SK-N-SH (cell line): Measurements from ENCODE around the gene SEC24D. TPM values are rescaled to one million over a fixed set of nuclear protein-coding genes. Genes with fewer than 3 reads are reported as not detected.

Experiments used
- CTCF ChIA-PET: fragments of 300-600, 350-600 bp; formaldehyde crosslinking; extraction: SDS; loops from one replicate; lab custom pipeline; 2021; lab: Yijun Ruan, JAX
- POLR2A ChIA-PET: fragments of 350-600 bp; sonication (Branson Sonifier 250); formaldehyde crosslinking; extraction: SDS; loops from one replicate; lab custom pipeline; 2020; ENCODE audit warnings: antibody characterized with exemption, inconsistent platforms; lab: Yijun Ruan, JAX
- DNase-seq: peaks from one replicate; pipeline ENCODE4 v3.0.0; 2012
- H2AFZ ChIP-seq: fragments of 200-600 bp; sonication (generic); 2 replicates; pipeline ENCODE4 v1.8.1; 2016; ENCODE audit warnings: antibody characterized with exemption, mild to moderate bottlenecking, low read depth
- H3F3A ChIP-seq: fragments of 200-600 bp; sonication (generic); replicated peaks from 2 replicates; pipeline ENCODE3; 2016; ENCODE audit warnings: antibody characterized with exemption, mild to moderate bottlenecking; ENCODE audit not compliant: insufficient read depth
- H3K27ac ChIP-seq, 2 experiments: fragments of 200-500 bp in 1 of 2; fragments of 200-600 bp in 1 of 2; sonication (Bioruptor generic) in 1 of 2; sonication (generic), shearing (Covaris generic) in 1 of 2; 2 replicates each; pipeline versions ENCODE4 v1.5.1 to v1.6.1; 2014 to 2016; ENCODE audit warnings: low read depth in 2 of 2, inconsistent platforms in 1 of 2, low read length in 1 of 2, mild to moderate bottlenecking in 1 of 2, mixed read lengths in 1 of 2
- H3K27me3 ChIP-seq: fragments of 200-600 bp; sonication (generic), shearing (Covaris generic); 2 replicates; pipeline ENCODE4 v1.6.1; 2016; ENCODE audit warnings: mixed run types; ENCODE audit not compliant: insufficient read depth
- H3K36me3 ChIP-seq, 2 experiments: fragments of 200-500 bp in 1 of 2; fragments of 200-600 bp in 1 of 2; sonication (Bioruptor generic) in 1 of 2; sonication (generic) in 1 of 2; replicated peaks in 1 of 2; 2 replicates each; pipeline versions ENCODE3 to v1.5.1; 2014 to 2016; ENCODE audit warnings: low read length in 1 of 2, mild to moderate bottlenecking in 1 of 2; ENCODE audit not compliant: insufficient read depth in 2 of 2, control insufficient read depth in 1 of 2
- H3K4me1 ChIP-seq, 2 experiments: fragments of 200-500 bp in 1 of 2; fragments of 200-600 bp in 1 of 2; sonication (Bioruptor generic) in 1 of 2; sonication (generic), shearing (Covaris generic) in 1 of 2; 2 replicates each; pipeline versions ENCODE4 v1.5.1 to v1.6.1; 2014 to 2016; ENCODE audit warnings: low read depth in 1 of 2, low read length in 1 of 2, mixed run types in 1 of 2; ENCODE audit not compliant: insufficient read depth in 2 of 2, control insufficient read depth in 1 of 2
- H3K4me2 ChIP-seq: fragments of 200-600 bp; sonication (generic), shearing (Covaris generic); 2 replicates; pipeline ENCODE4 v1.6.1; 2017; ENCODE audit warnings: mixed run types
- H3K4me3 ChIP-seq, 2 experiments: fragments of 200-500 bp in 1 of 2; fragments of 200-600 bp in 1 of 2; sonication (Bioruptor generic) in 1 of 2; sonication (generic), shearing (Covaris generic) in 1 of 2; 2 replicates each; pipeline versions ENCODE4 v1.5.1 to v1.8.1; 2014 to 2016; ENCODE audit warnings: low read depth in 2 of 2, inconsistent platforms in 1 of 2, low read length in 1 of 2, mild to moderate bottlenecking in 1 of 2, mixed read lengths in 1 of 2, moderate library complexity in 1 of 2
- H3K79me2 ChIP-seq: fragments of 200-600 bp; sonication (generic); 2 replicates; pipeline ENCODE4 v1.8.1; 2017; ENCODE audit warnings: mild to moderate bottlenecking; ENCODE audit not compliant: insufficient read depth
- H3K9ac ChIP-seq: fragments of 200-600 bp; sonication (generic); 2 replicates; pipeline ENCODE4 v1.6.1; 2017; ENCODE audit warnings: mixed run types
- H3K9me2 ChIP-seq: fragments of 200-600 bp; sonication (generic); 2 replicates; pipeline ENCODE4 v1.6.1; 2017; ENCODE audit warnings: mixed run types
- H3K9me3 ChIP-seq: fragments of 200-600 bp; sonication (generic); 2 replicates; pipeline ENCODE4 v1.6.1; 2017; ENCODE audit warnings: mixed run types, mild to moderate bottlenecking, moderate library complexity
- H4K20me1 ChIP-seq: fragments of 200-600 bp; sonication (generic); 2 replicates; pipeline ENCODE4 v1.6.1; 2017; ENCODE audit warnings: mild to moderate bottlenecking, mixed run types; ENCODE audit not compliant: insufficient read depth
- FOXM1 ChIP-seq: IDR thresholded peaks from 2 replicates; pipeline ENCODE4 v1.4.0; 2012; ENCODE audit warnings: low read depth, mild to moderate bottlenecking
- MEF2A ChIP-seq: IDR thresholded peaks from 2 replicates; pipeline ENCODE4 v1.4.0; 2012; ENCODE audit warnings: low read depth, borderline replicate concordance
- RXRA ChIP-seq: IDR thresholded peaks from 2 replicates; pipeline ENCODE4 v1.4.0; 2012; ENCODE audit warnings: low read depth, mild to moderate bottlenecking, borderline replicate concordance
- SIN3A ChIP-seq: IDR thresholded peaks from 2 replicates; pipeline ENCODE4 v1.6.1; 2012; ENCODE audit warnings: low read depth, mild to moderate bottlenecking, low read length, moderate library complexity, borderline replicate concordance
- SMC3 ChIP-seq: IDR thresholded peaks from 2 replicates; pipeline ENCODE4 v1.6.1; 2012; ENCODE audit warnings: low read depth, low read length, improper control_type of control experiment
- WGBS: methylation state at CpG from one replicate; pipeline ENCODE4 v1.1.6; 2017; ENCODE audit warnings: low lambda C conversion rate; 5-methylcytosine and 5-hydroxymethylcytosine counted together
- polyA plus RNA-seq, 3 experiments: library from polyadenylated mRNA; depleted of rRNA; stranded (reverse); fragments of >200 nt; gene quantifications; 2 replicates each; pipeline ENCODE4 v1.2.3, GENCODE V29; 2012
- TF ChIP-seq, protein P1 (sequence below): fragments of 200-600 bp; sonication (generic); IDR thresholded peaks from 2 replicates; pipeline ENCODE4 v1.6.1; 2017; ENCODE audit warnings: antibody characterized with exemption, mild to moderate bottlenecking, moderate library complexity
- TF ChIP-seq, protein P2 (sequence below): fragments of 150-350 bp; IDR thresholded peaks from 2 replicates; pipeline ENCODE4 v1.6.1; 2017; ENCODE audit warnings: antibody characterized with exemption, low read length, low read depth, borderline replicate concordance
- TF ChIP-seq, protein P3 (sequence below): IDR thresholded peaks from 2 replicates; pipeline ENCODE4 v1.6.1; 2012; ENCODE audit warnings: mild to moderate bottlenecking, low read depth, low read length, moderate library complexity

SEC24D gene
- polyA plus RNA-seq, 1 of the 3 experiments (the other 2 are of a cell fraction): 32.2 TPM

DNA sequence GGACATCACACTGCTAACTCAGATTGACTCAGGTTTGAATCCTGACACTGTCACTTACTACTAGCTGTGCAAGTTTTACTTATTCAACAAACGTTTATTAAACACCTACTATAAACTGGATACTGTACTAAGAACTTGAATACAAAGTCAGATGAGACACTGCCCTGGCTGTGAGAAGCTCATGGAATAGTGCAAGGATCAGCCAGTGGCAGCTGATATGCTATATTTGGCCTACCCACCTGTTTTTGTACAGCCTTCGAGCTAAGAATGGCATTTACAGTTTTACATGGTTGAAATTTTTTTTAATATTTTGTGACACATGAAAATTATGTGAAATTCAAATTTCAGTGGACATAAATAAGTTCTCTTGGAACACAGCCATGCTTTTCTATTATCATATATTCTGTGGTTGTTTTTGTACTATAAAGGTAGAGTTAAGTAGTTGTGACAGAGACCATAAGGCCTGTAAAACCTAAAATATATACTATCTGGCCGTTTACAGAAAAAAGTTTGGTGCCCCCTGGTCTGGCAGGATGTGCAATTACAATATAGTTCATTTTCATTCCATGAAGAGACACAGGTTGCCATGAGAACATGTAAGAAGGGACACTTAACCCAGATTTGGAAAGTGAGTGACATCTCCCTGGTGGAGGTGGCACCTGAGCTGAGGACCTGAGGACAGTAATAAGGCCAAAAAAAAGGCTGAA is 3.4 kb upstream of the SEC24D start:
- 54% methylated on average over 3 of the region's 3 CpGs for WGBS
- Histone ChIP-seq H3K4me1 (peaks cover 10 to 14% of the 10 kb centered on the region in 2 experiments), H3F3A (peaks cover 21% of the 10 kb centered on the region), H4K20me1 (peaks cover 3% of the 10 kb centered on the region; the same call in 1 of the 2 replicates), H3K4me3 (no peak overlapping the region), H3K9ac (no peak overlapping the region), H3K27ac (no peak overlapping the region), H3K4me2 (no peak overlapping the region), H3K9me3 (no peaks in the 10 kb centered on the region), H3K79me2 (peaks cover 15% of the 10 kb centered on the region), H3K27me3 (no peaks in the 10 kb centered on the region), H3K36me3 (no peaks in the 10 kb centered on the region), H2AFZ (no peak overlapping the region), H3K9me2 (no peaks in the 10 kb centered on the region)
- TF ChIP-seq, protein P1, sequence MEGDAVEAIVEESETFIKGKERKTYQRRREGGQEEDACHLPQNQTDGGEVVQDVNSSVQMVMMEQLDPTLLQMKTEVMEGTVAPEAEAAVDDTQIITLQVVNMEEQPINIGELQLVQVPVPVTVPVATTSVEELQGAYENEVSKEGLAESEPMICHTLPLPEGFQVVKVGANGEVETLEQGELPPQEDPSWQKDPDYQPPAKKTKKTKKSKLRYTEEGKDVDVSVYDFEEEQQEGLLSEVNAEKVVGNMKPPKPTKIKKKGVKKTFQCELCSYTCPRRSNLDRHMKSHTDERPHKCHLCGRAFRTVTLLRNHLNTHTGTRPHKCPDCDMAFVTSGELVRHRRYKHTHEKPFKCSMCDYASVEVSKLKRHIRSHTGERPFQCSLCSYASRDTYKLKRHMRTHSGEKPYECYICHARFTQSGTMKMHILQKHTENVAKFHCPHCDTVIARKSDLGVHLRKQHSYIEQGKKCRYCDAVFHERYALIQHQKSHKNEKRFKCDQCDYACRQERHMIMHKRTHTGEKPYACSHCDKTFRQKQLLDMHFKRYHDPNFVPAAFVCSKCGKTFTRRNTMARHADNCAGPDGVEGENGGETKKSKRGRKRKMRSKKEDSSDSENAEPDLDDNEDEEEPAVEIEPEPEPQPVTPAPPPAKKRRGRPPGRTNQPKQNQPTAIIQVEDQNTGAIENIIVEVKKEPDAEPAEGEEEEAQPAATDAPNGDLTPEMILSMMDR: no peak
- TF ChIP-seq, protein P2, sequence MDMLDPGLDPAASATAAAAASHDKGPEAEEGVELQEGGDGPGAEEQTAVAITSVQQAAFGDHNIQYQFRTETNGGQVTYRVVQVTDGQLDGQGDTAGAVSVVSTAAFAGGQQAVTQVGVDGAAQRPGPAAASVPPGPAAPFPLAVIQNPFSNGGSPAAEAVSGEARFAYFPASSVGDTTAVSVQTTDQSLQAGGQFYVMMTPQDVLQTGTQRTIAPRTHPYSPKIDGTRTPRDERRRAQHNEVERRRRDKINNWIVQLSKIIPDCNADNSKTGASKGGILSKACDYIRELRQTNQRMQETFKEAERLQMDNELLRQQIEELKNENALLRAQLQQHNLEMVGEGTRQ: no peak
- TF ChIP-seq RXRA: no peak
- TF ChIP-seq FOXM1: no peak
- no peak for TF ChIP-seq SMC3
- TF ChIP-seq SIN3A: no peak
- TF ChIP-seq, protein P3, sequence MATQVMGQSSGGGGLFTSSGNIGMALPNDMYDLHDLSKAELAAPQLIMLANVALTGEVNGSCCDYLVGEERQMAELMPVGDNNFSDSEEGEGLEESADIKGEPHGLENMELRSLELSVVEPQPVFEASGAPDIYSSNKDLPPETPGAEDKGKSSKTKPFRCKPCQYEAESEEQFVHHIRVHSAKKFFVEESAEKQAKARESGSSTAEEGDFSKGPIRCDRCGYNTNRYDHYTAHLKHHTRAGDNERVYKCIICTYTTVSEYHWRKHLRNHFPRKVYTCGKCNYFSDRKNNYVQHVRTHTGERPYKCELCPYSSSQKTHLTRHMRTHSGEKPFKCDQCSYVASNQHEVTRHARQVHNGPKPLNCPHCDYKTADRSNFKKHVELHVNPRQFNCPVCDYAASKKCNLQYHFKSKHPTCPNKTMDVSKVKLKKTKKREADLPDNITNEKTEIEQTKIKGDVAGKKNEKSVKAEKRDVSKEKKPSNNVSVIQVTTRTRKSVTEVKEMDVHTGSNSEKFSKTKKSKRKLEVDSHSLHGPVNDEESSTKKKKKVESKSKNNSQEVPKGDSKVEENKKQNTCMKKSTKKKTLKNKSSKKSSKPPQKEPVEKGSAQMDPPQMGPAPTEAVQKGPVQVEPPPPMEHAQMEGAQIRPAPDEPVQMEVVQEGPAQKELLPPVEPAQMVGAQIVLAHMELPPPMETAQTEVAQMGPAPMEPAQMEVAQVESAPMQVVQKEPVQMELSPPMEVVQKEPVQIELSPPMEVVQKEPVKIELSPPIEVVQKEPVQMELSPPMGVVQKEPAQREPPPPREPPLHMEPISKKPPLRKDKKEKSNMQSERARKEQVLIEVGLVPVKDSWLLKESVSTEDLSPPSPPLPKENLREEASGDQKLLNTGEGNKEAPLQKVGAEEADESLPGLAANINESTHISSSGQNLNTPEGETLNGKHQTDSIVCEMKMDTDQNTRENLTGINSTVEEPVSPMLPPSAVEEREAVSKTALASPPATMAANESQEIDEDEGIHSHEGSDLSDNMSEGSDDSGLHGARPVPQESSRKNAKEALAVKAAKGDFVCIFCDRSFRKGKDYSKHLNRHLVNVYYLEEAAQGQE: no peak
- TF ChIP-seq MEF2A: no peak
- POLR2A ChIA-PET: no interaction called here
- CTCF ChIA-PET: interaction anchor here (1.0 to 6.4 kb wide), 4 partner anchors 26 to 130 kb away, joined by 3 to 28 read pairs (median 14); partner anchors contain the start of gene SYNPO2
- DNase-seq: no peak
